CD4-positive, alpha-beta memory T cell (primary cell): ENCODE results near the gene ORC2. TPM values are rescaled to one million over a fixed set of nuclear protein-coding genes. Genes with fewer than 3 reads are reported as not detected.
A peak's percentile ranks its signal among the peaks of the same experiment; 100 is the strongest.
"Not testable (repeated sequence)": the region's sequence is repeated elsewhere in the genome, so short reads cannot be mapped to it uniquely, and the experiment has no call there.

ENCODE experiments used
- CTCF ChIA-PET: fragments of 350-600 bp; sonication (Branson Sonifier 250); formaldehyde crosslinking; loops from one replicate; lab custom pipeline; 2021; ENCODE audit warnings: inconsistent platforms; ENCODE audit not compliant: partially characterized antibody; lab: Charles Lee
- POLR2A ChIA-PET: fragments of 350-600 bp; sonication (Branson Sonifier 250); formaldehyde crosslinking; loops from one replicate; lab custom pipeline; 2021; ENCODE audit not compliant: partially characterized antibody; lab: Charles Lee
- DNase-seq, 5 donors: peaks; one replicate each; pipeline versions ENCODE4 v3.0.0 to v3.0.0-alpha.2; 2020 to 2022; ENCODE audit warnings: mixed read lengths in 1 of 5
- H3K27ac ChIP-seq: one replicate; pipeline ENCODE4 v1.7.0; 2013; ENCODE audit warnings: low read depth, low read length
- H3K27me3 ChIP-seq: 2 replicates; pipeline ENCODE4 v1.7.0; 2013; ENCODE audit warnings: mild to moderate bottlenecking, low read length, moderate library complexity; ENCODE audit not compliant: insufficient read depth
- H3K36me3 ChIP-seq: 2 replicates; pipeline ENCODE4 v1.7.0; 2013; ENCODE audit warnings: mild to moderate bottlenecking, low read length, moderate library complexity; ENCODE audit not compliant: insufficient read depth
- H3K4me1 ChIP-seq: 2 replicates; pipeline ENCODE4 v1.7.0; 2013; ENCODE audit warnings: mild to moderate bottlenecking, low read length, moderate library complexity; ENCODE audit not compliant: insufficient read depth
- H3K4me3 ChIP-seq, 2 donors: one replicate each; pipeline ENCODE4 v1.7.0; 2013; ENCODE audit warnings: low read length in 2 of 2, mild to moderate bottlenecking in 1 of 2
- H3K9me3 ChIP-seq, 2 donors: one replicate each; pipeline ENCODE4 v1.7.0; 2013; ENCODE audit warnings: low read length in 2 of 2, control low read depth in 1 of 2; ENCODE audit not compliant: control insufficient read depth in 1 of 2
- H3K27ac Mint-ChIP-seq, 7 donors: one replicate each; pipeline ENCODE4 v1.8.0; 2020 to 2021; ENCODE audit warnings: mixed read lengths in 7 of 7, mild to moderate bottlenecking in 6 of 7, inconsistent platforms in 3 of 7, moderate library complexity in 3 of 7
- H3K27me3 Mint-ChIP-seq, 2 donors: one replicate each; pipeline ENCODE4 v1.8.0; 2020 to 2021; ENCODE audit warnings: mixed read lengths in 2 of 2
- H3K36me3 Mint-ChIP-seq, 2 donors: one replicate each; pipeline ENCODE4 v1.8.0; 2020 to 2021; ENCODE audit warnings: mixed read lengths in 2 of 2, inconsistent platforms in 1 of 2, mild to moderate bottlenecking in 1 of 2
- H3K4me1 Mint-ChIP-seq, 4 donors: one replicate each; pipeline ENCODE4 v1.8.0; 2020 to 2021; ENCODE audit warnings: mixed read lengths in 4 of 4, mild to moderate bottlenecking in 1 of 4
- H3K4me3 Mint-ChIP-seq, 8 donors: one replicate each; pipeline ENCODE4 v1.8.0; 2020 to 2021; ENCODE audit warnings: mixed read lengths in 8 of 8, mild to moderate bottlenecking in 7 of 8, moderate library complexity in 6 of 8, inconsistent platforms in 3 of 8
- H3K9me3 Mint-ChIP-seq, 8 donors: one replicate each; pipeline ENCODE4 v1.8.0; 2020 to 2021; ENCODE audit warnings: mixed read lengths in 8 of 8, mild to moderate bottlenecking in 5 of 8, inconsistent platforms in 3 of 8, moderate library complexity in 1 of 8
- intact Hi-C: fragments of 100-400 bp; cut with micrococcal nuclease; formaldehyde crosslinking; loops from one replicate; pipeline ENCODE4 v1.15.1; 2023
- polyA plus RNA-seq, 2 donors: library from polyadenylated mRNA; unstranded; fragments of 300-500 nt; fragmentation: Illumina TruSeq; gene quantifications; one replicate each; pipeline ENCODE4 v1.2.3, GENCODE V29; 2021
- total RNA-seq, 2 experiments: library from RNA; stranded (reverse); gene quantifications; one replicate each; pipeline ENCODE4 v1.2.3, GENCODE V29; 2021

Gene ORC2
- total and polyA plus RNA-seq, 4 experiments from 2014 or later, result 9.1 to 76.4 (median 42.9) TPM

- DNase-seq, result no peak
- CTCF ChIA-PET, result interaction anchor here (0.9 to 5.7 kb wide), 13 partner anchors 9 to 268 kb away, joined by 3 to 53 read pairs (median 6); no protein-coding TSS in a partner anchor
- Histone ChIP-seq H3K4me3 (peak overlapping the region; percentile 0 to 95), H3K9me3 (no peaks in the 10 kb centered on the region), H3K4me1 (peaks cover 52% of the 10 kb centered on the region), H3K36me3 (no peaks in the 10 kb centered on the region), H3K27me3 (no peaks in the 10 kb centered on the region), H3K27ac (peak overlapping the region; percentile 79)
- intact Hi-C loops, result loop anchor here (5.0 kb wide), 2 partner anchors 193 to 678 kb away; partner anchors contain the start of gene TMEM237
- Mint-ChIP-seq H3K4me3 (peak overlapping the region; percentile 96 to 99 (median 98)), H3K27ac (peak overlapping the region; percentile 86 to 100 (median 99)), H3K4me1 (peaks cover 38 to 73% (median 56%) of the 10 kb centered on the region in 4 donors), H3K9me3 (peaks cover 0 to 4% (median 0%) of the 10 kb centered on the region in 8 donors), H3K36me3 (peaks cover 0 to 15% of the 10 kb centered on the region in 2 donors), H3K27me3 (no peaks in the 10 kb centered on the region)
- POLR2A ChIA-PET, result interaction anchor here (1.0 to 2.5 kb wide), 12 partner anchors 10 to 269 kb away, joined by 3 to 53 read pairs (median 6); partner anchors contain the start of genes CFLAR, CLK1, NDUFB3 and NIF3L1
These were observed 1.0 kb upstream of the ORC2 start for GRCh38 chr2:200964498-200964897.

GRCh38 chr2:200963918-200964252 is 425 bp upstream of the ORC2 start:
- Histone ChIP-seq H3K27ac (peak overlapping the region; percentile 79), H3K4me1 (peaks cover 51% of the 10 kb centered on the region), H3K4me3 (peak overlapping the region; percentile 87 to 95)
- not testable (repeated sequence) for H3K9me3 Mint-ChIP-seq, H3K9me3 ChIP-seq, DNase-seq, H3K36me3 ChIP-seq, H3K27me3 ChIP-seq, H3K27me3 Mint-ChIP-seq
- intact Hi-C loops, result loop anchor here (1.0 to 5.0 kb wide), 11 partner anchors 75 to 678 kb away; partner anchors contain the start of genes BZW1, CFLAR, CLK1 and HYCC2
- Mint-ChIP-seq H3K4me3 (peak overlapping the region; percentile 96 to 99 (median 98)), H3K27ac (peak overlapping the region; percentile 98 to 100 (median 99)), H3K36me3 (peaks cover 4 to 21% of the 10 kb centered on the region in 2 donors), H3K4me1 (peaks cover 37 to 74% (median 56%) of the 10 kb centered on the region in 4 donors)
- POLR2A ChIA-PET, result interaction anchor here (0.6 to 2.5 kb wide), 32 partner anchors 8 to 298 kb away, joined by 3 to 53 read pairs (median 4); partner anchors contain the start of genes BZW1, CFLAR, CLK1 and NDUFB3
- CTCF ChIA-PET, result interaction anchor here (0.9 to 5.7 kb wide), 24 partner anchors 8 to 300 kb away, joined by 3 to 53 read pairs (median 5); partner anchors contain the start of genes CFLAR and NIF3L1

- no peak for DNase-seq
- Mint-ChIP-seq H3K9me3 (peaks cover 0 to 2% (median 0%) of the 10 kb centered on the region in 8 donors), H3K36me3 (peaks cover 11 to 29% of the 10 kb centered on the region in 2 donors), H3K27ac (peak overlapping the region; percentile 98 to 100 (median 99)), H3K4me3 (peak overlapping the region; percentile 96 to 99 (median 98)), H3K27me3 (no peaks in the 10 kb centered on the region), H3K4me1 (peaks cover 32 to 67% (median 51%) of the 10 kb centered on the region in 4 donors)
- intact Hi-C loops, result loop anchor here (1.0 to 5.0 kb wide), 11 partner anchors 73 to 680 kb away; partner anchors contain the start of genes BZW1, CFLAR, CLK1 and HYCC2
- Histone ChIP-seq H3K27ac (peak overlapping the region; percentile 79), H3K9me3 (no peaks in the 10 kb centered on the region), H3K4me3 (peak overlapping the region; percentile 87 to 95), H3K27me3 (no peaks in the 10 kb centered on the region), H3K36me3 (peaks cover 2% of the 10 kb centered on the region), H3K4me1 (peaks cover 44% of the 10 kb centered on the region)
- ChIA-PET CTCF (interaction anchor here (0.8 to 5.7 kb wide), 24 partner anchors 10 to 301 kb away, joined by 3 to 53 read pairs (median 4); partner anchors contain the start of genes CFLAR and NIF3L1), POLR2A (interaction anchor here (0.9 to 2.5 kb wide), 26 partner anchors 9 to 818 kb away, joined by 3 to 53 read pairs (median 4); partner anchors contain the start of genes ALS2, BZW1, CFLAR and CLK1)
These were observed 693 bp downstream of the ORC2 start for GRCh38 chr2:200962811-200963123.

- peaks cover 44% of the 10 kb centered on the region for H3K4me1 ChIP-seq
- ChIA-PET POLR2A (no interaction called here), CTCF (interaction anchor here (1.1 kb wide), 1 partner anchor 107 kb away, joined by 3 read pairs; no protein-coding TSS in a partner anchor)
- no peaks in the 10 kb centered on the region for H3K27me3 Mint-ChIP-seq
- H3K27me3 ChIP-seq, result no peaks in the 10 kb centered on the region
- no peak for DNase-seq
- H3K9me3 ChIP-seq, result no peaks in the 10 kb centered on the region
- intact Hi-C loops, result loop anchor here (2.0 to 5.0 kb wide), 5 partner anchors 155 to 681 kb away; partner anchors contain the start of genes CFLAR, SGO2 and TMEM237
- no peak overlapping the region for H3K27ac ChIP-seq
- H3K36me3 ChIP-seq, result peaks cover 11% of the 10 kb centered on the region
- no peak overlapping the region for H3K4me3 ChIP-seq
- H3K27ac Mint-ChIP-seq, result peak overlapping the region in 3 of 7 donors; percentile 30 to 37 (median 36)
- peaks cover 0 to 2% (median 0%) of the 10 kb centered on the region in 8 donors for H3K9me3 Mint-ChIP-seq
- H3K36me3 Mint-ChIP-seq, result peaks cover 19 to 36% of the 10 kb centered on the region in 2 donors
- H3K4me3 Mint-ChIP-seq, result peak overlapping the region in 4 of 8 donors; percentile 40 to 99 (median 79)
- H3K4me1 Mint-ChIP-seq, result peaks cover 33 to 63% (median 51%) of the 10 kb centered on the region in 4 donors
These were observed 1.8 kb downstream of the ORC2 start for GRCh38 chr2:200961674-200962073.

- Histone ChIP-seq H3K9me3 (no peaks in the 10 kb centered on the region), H3K27ac (no peak overlapping the region), H3K27me3 (no peaks in the 10 kb centered on the region), H3K4me1 (no peaks in the 10 kb centered on the region), H3K4me3 (no peak overlapping the region), H3K36me3 (peaks cover 24% of the 10 kb centered on the region)
- Mint-ChIP-seq H3K27me3 (no peaks in the 10 kb centered on the region), H3K4me1 (peaks cover 0 to 3% (median 0%) of the 10 kb centered on the region in 4 donors), H3K4me3 (no peak overlapping the region), H3K9me3 (no peaks in the 10 kb centered on the region), H3K36me3 (peaks cover 36 to 52% of the 10 kb centered on the region in 2 donors), H3K27ac (peak overlapping the region in 1 of 7 donors; percentile 25)
- no peak for DNase-seq
- CTCF ChIA-PET, result interaction anchor here (0.7 kb wide), 1 partner anchor 119 kb away, joined by 3 read pairs; no protein-coding TSS in a partner anchor
- POLR2A ChIA-PET, result interaction anchor here (1.2 kb wide), 1 partner anchor 13 kb away, joined by 4 read pairs; the partner anchor contains the start of gene ORC2
- intact Hi-C loops, result no loop called here
These were observed 13.1 kb downstream of the ORC2 start for GRCh38 chr2:200950378-200950777.

- no peaks in the 10 kb centered on the region for H3K4me1 ChIP-seq
- Mint-ChIP-seq H3K4me1 (peaks cover 0 to 9% (median 4%) of the 10 kb centered on the region in 4 donors), H3K27me3 (no peaks in the 10 kb centered on the region), H3K27ac (peak overlapping the region in 2 of 7 donors; percentile 37 to 47), H3K36me3 (peaks cover 41 to 52% of the 10 kb centered on the region in 2 donors), H3K4me3 (no peak overlapping the region), H3K9me3 (no peaks in the 10 kb centered on the region)
- no peak for DNase-seq
- intact Hi-C loops, result no loop called here
- H3K27ac ChIP-seq, result no peak overlapping the region
- no peaks in the 10 kb centered on the region for H3K9me3 ChIP-seq
- peaks cover 6% of the 10 kb centered on the region for H3K36me3 ChIP-seq
- H3K4me3 ChIP-seq, result no peak overlapping the region
- POLR2A ChIA-PET, result interaction anchor here (0.6 to 0.9 kb wide), 2 partner anchors 127 to 909 kb away, joined by 3 to 4 read pairs; partner anchors contain the start of gene NDUFB3
- CTCF ChIA-PET, result interaction anchor here (1.0 to 1.1 kb wide), 4 partner anchors 18 to 287 kb away, joined by 3 to 9 read pairs (median 4); partner anchors contain the start of gene ORC2
- no peaks in the 10 kb centered on the region for H3K27me3 ChIP-seq
These were observed 18.1 kb downstream of the ORC2 start for GRCh38 chr2:200945395-200945729.
